ENCODE data around the gene ITGA6. TPM values are rescaled to one million over a fixed set of nuclear protein-coding genes. Genes with fewer than 3 reads are reported as not detected.

Gene ITGA6
- total RNA-seq, 1 donor from 2014 or later = 26.1 TPM

DNA sequence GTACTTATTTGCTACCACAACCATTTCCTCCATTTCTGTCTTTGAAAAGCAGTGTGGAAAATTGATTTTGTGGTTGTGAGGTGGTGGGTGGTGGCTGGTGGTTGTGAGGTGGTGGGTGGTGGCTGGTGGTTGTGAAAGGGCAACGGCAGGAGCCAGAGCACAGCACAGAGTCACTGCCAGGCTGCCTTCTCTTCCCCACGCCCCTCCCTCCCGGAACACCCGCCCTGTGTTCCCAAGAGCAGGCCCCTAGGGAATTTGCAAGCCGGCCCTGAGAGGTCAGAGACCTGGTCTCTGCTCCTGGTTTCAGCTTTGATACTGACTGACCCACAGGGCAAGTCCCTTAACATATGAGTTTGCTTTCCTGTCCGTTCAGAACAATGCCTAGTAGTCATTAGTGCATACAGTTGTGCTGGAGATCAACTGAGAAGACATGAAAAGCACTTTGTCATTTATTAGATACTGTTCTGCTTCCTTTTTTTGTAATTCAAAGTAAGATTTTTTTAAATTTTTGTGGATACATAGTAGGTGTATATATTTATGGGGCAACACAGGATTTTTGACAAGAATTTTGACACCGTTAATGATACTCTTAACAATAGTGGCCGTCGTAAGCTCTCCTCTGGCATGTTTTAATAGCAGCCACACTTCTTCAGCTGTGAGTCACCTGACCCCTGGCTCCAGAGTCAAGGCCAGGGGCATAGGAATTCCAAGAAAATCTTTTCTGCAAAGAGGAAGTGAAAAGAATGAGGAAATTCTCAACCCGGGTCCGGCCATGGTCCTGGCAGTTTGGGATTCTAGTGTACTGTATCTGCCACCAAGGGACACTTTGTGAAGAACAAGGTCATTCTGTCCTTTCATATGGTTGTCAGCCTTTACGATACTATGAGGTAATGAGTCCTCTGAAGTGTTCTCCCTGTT, 53.2 kb downstream of the ITGA6 start:
- H3K27ac Mint-ChIP-seq = no peak overlapping the region

DNA sequence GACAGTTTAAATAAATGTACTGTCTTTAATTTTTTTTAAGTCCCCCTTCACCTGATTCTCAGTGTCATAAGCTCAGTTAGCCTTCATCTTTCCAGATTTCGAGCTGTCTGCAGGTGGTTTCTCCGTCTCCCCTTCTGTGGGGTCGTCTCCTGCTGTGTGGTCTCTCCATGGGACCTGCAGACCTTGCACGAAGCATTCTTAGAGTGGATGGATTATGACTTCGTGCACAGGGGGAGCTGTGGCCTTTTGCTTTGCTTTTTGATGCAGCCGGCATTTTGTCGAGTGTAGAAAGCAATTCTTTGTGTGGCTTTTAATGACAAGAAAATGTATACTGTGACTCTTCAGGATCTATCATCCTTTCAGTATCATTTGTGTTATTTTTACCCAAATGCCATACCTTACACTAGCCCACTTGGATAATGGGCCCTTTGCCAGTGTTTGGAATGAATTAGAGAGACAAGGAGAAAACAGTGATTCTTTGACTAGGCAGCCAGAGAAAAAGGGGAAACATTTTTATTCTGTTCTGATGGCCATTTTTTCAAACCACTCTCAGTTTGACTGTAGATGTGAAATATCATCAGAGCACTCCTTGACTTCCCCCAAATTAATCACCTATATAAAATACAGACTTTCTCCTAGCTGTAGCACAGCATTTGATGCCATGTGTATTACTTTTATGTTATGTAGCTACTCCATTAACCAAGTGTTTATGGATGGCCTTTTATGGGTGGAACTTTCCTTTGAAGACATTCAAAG, 54.3 kb downstream of the ITGA6 start:
- peak; percentile 40 for TF ChIP-seq CTCF (conservative IDR thresholded peaks at IDR 0.05)
- no peak overlapping the region for H3K4me3 Mint-ChIP-seq
- no peak for DNase-seq (ENCODE audit: extremely low spot score, unreplicated experiment)
- H3K4me1 Mint-ChIP-seq (ENCODE audit: unreplicated experiment) = peaks cover 21% of the 10 kb centered on the region
- no peaks in the 10 kb centered on the region for H3K36me3 Mint-ChIP-seq
- H3K9me3 Mint-ChIP-seq = no peaks in the 10 kb centered on the region
- H3K27me3 Mint-ChIP-seq = no peaks in the 10 kb centered on the region
- H3K27ac Mint-ChIP-seq = no peak overlapping the region

More for the DNA sequence above, 53.2 kb downstream of the ITGA6 start:
- Mint-ChIP-seq H3K4me3 (no peak overlapping the region), H3K4me1 (ENCODE audit: unreplicated experiment) (peaks cover 21% of the 10 kb centered on the region), H3K9me3 (no peaks in the 10 kb centered on the region), H3K36me3 (no peaks in the 10 kb centered on the region), H3K27me3 (no peaks in the 10 kb centered on the region)
- TF ChIP-seq CTCF (conservative IDR thresholded peaks at IDR 0.05) = no peak
- no peak for DNase-seq (ENCODE audit: extremely low spot score, unreplicated experiment)

DNA sequence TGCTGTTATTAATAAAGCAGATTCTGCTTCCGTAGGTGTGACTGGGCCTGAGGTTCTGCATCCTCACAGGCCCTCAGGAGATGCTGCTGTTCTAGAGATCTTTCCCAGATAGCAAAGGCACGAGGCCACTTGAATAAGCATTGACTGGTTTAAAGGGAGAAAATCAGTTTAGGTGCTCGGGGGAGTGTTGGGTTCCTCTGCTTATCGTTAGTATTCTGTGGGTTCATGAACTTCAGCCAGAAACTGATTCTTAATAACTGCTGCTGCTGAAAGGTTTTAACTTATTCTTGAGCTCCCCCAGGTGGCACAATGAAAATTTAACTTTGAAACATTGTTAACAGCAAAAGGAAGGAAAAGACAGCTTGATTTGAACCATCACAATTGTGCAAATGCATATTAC, 56.9 kb downstream of the ITGA6 start:
- peaks cover 21% of the 10 kb centered on the region for H3K4me1 Mint-ChIP-seq (ENCODE audit: unreplicated experiment)
- no peak overlapping the region for H3K4me3 Mint-ChIP-seq
- no peak overlapping the region for H3K27ac Mint-ChIP-seq
- peak; percentile 60 for TF ChIP-seq CTCF (conservative IDR thresholded peaks at IDR 0.05)
- H3K36me3 Mint-ChIP-seq = no peaks in the 10 kb centered on the region
- H3K27me3 Mint-ChIP-seq = no peaks in the 10 kb centered on the region
- no peaks in the 10 kb centered on the region for H3K9me3 Mint-ChIP-seq
- DNase-seq (ENCODE audit: extremely low spot score, unreplicated experiment) = no peak

DNA sequence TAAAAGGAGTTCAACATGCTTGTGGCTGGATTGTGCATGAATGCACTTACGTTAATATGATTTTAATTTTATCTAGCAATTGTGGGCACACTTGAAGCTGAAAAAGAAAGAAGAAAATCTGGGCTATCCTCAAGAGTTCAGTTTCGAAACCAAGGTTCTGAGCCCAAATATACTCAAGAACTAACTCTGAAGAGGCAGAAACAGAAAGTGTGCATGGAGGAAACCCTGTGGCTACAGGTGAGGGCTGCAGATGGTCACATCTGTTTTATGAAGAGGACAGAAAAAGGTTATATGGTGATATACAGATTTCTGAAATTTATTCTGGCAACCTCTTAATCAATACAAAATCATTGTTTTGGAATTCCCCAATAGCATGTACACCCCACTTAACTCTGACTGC, 57.3 kb downstream of the ITGA6 start:
- peaks cover 19% of the 10 kb centered on the region for H3K4me1 Mint-ChIP-seq (ENCODE audit: unreplicated experiment)
- no peaks in the 10 kb centered on the region for H3K36me3 Mint-ChIP-seq
- TF ChIP-seq CTCF (conservative IDR thresholded peaks at IDR 0.05) = no peak
- DNase-seq (ENCODE audit: extremely low spot score, unreplicated experiment) = no peak
- no peak overlapping the region for H3K27ac Mint-ChIP-seq
- H3K9me3 Mint-ChIP-seq = no peaks in the 10 kb centered on the region
- no peak overlapping the region for H3K4me3 Mint-ChIP-seq
- H3K27me3 Mint-ChIP-seq = no peaks in the 10 kb centered on the region

GRCh38 chr2:172488556-172488955, 61.2 kb downstream of the ITGA6 start:
- peaks cover 8% of the 10 kb centered on the region for H3K36me3 Mint-ChIP-seq
- no peak overlapping the region for H3K4me3 Mint-ChIP-seq
- no peak for DNase-seq (ENCODE audit: extremely low spot score, unreplicated experiment)
- H3K27me3 Mint-ChIP-seq = no peaks in the 10 kb centered on the region
- no peak overlapping the region for H3K27ac Mint-ChIP-seq
- no peak for TF ChIP-seq CTCF (conservative IDR thresholded peaks at IDR 0.05)
- no peaks in the 10 kb centered on the region for H3K9me3 Mint-ChIP-seq
- peaks cover 4% of the 10 kb centered on the region for H3K4me1 Mint-ChIP-seq (ENCODE audit: unreplicated experiment)
